D721Med (cell line): ENCODE measurements around the gene ECT2L.
"Not testable (repeated sequence)": the region's sequence is repeated elsewhere in the genome, so short reads cannot be mapped to it uniquely, and the experiment has no call there.

Experiments used
- DNase-seq: peaks from one replicate; pipeline ENCODE4 v3.0.0; 2011; ENCODE audit warnings: low spot score; ENCODE audit not compliant: insufficient read length
- FAIRE-seq: peaks from 2 replicates; lab custom pipeline; 2011; peaks lifted over from hg19 to GRCh38; lab: Jason Lieb, UNC
- CTCF ChIP-seq: IDR thresholded peaks from 2 replicates; pipeline ENCODE4 v1.5.1; 2012; ENCODE audit warnings: mild to moderate bottlenecking, control low read depth; ENCODE audit not compliant: insufficient read depth; ENCODE audit errors: missing control alignments

The ECT2L gene

GRCh38 chr6:138923561-138923960, 127.7 kb downstream of the ECT2L start:
- no peak for FAIRE-seq
- DNase-seq: no peak
- no peak for TF ChIP-seq CTCF

- no peak for FAIRE-seq
- TF ChIP-seq CTCF: no peak
- DNase-seq: no peak
Observed at GRCh38 chr6:138925806-138926205, 129.9 kb downstream of the ECT2L start.

GRCh38 chr6:138926579-138926978, 130.7 kb downstream of the ECT2L start:
- FAIRE-seq (peak; percentile 51), DNase-seq (no peak)
- TF ChIP-seq CTCF: no peak

- TF ChIP-seq CTCF: no peak
- no peak for DNase-seq
- FAIRE-seq: no peak
Observed at GRCh38 chr6:138931660-138932059, 135.8 kb downstream of the ECT2L start.

GRCh38 chr6:138936873-138937272, 141.0 kb downstream of the ECT2L start:
- FAIRE-seq, DNase-seq: not testable (repeated sequence)

GRCh38 chr6:138943089-138943625, 147.3 kb downstream of the ECT2L start:
- FAIRE-seq: no peak
- no peak for TF ChIP-seq CTCF
- DNase-seq: no peak

GRCh38 chr6:138944412-138944811, 148.5 kb downstream of the ECT2L start:
- no peak for FAIRE-seq
- TF ChIP-seq CTCF: no peak
- no peak for DNase-seq

GRCh38 chr6:138945354-138945753, 149.5 kb downstream of the ECT2L start:
- peak; percentile 7 for TF ChIP-seq CTCF
- DNase-seq: no peak
- no peak for FAIRE-seq
